NCI-H526 treated with DMSO at 0.1 percent for 48 hours (cell line): ENCODE results near the gene DAND5.

Source experiments
- DNase-seq: peaks from one replicate; lab custom pipeline; 2025; lab: John Stamatoyannopoulos, UW

The DAND5 gene

GRCh38 chr19:12969292-12969988, at the start of gene DAND5:
Gene DAND5, plus strand, starts transcription at chr19:12969576. Its CDS starts 85 bp downstream, at chr19:12969661.
- no peak for DNase-seq

GRCh38 chr19:12921047-12921446, 48.3 kb upstream of the DAND5 start:
- no peak for DNase-seq

GRCh38 chr19:12922959-12923358, 46.4 kb upstream of the DAND5 start:
- DNase-seq = no peak

- no peak for DNase-seq
These were observed 44.6 kb upstream of the DAND5 start for GRCh38 chr19:12924621-12925310.

- no peak for DNase-seq
These were observed 39.3 kb upstream of the DAND5 start for GRCh38 chr19:12930002-12930645.

GRCh38 chr19:12932392-12933286, 36.7 kb upstream of the DAND5 start:
- DNase-seq = no peak

GRCh38 chr19:12933287-12934072, 35.9 kb upstream of the DAND5 start, which contains the start of gene FARSA:
Gene FARSA, minus strand, starts transcription at chr19:12933711. Its CDS starts 15 bp downstream, at chr19:12933696.
- DNase-seq = peak; percentile 52

GRCh38 chr19:12935071-12935470, 34.3 kb upstream of the DAND5 start:
- no peak for DNase-seq

GRCh38 chr19:12936582-12936981, 32.8 kb upstream of the DAND5 start:
- DNase-seq = no peak

- DNase-seq = no peak
These were observed 32.1 kb upstream of the DAND5 start for GRCh38 chr19:12937093-12937926.

GRCh38 chr19:12937927-12938778, 31.2 kb upstream of the DAND5 start, which contains the start of gene CALR:
Gene CALR, plus strand, starts transcription at chr19:12938609. Its CDS starts 71 bp downstream, at chr19:12938680.
- peak; percentile 90 for DNase-seq

- DNase-seq = no peak
These were observed 30.4 kb upstream of the DAND5 start for GRCh38 chr19:12938779-12939601.

GRCh38 chr19:12939975-12940423, 29.4 kb upstream of the DAND5 start:
- DNase-seq = no peak

- no peak for DNase-seq
These were observed 28.5 kb upstream of the DAND5 start for GRCh38 chr19:12940897-12941296.

GRCh38 chr19:12943437-12944044, 25.8 kb upstream of the DAND5 start:
- no peak for DNase-seq

GRCh38 chr19:12944104-12944674, 25.2 kb upstream of the DAND5 start:
- DNase-seq = no peak

- peak; percentile 74 for DNase-seq
These were observed 23.8 kb upstream of the DAND5 start, which contains the start of gene RAD23A for GRCh38 chr19:12945479-12946091. Gene RAD23A, plus strand, starts transcription at chr19:12945862. Its CDS starts 87 bp downstream, at chr19:12945949.
